Measurements from ENCODE around the gene KRTAP4-8. TPM values are rescaled to one million over a fixed set of nuclear protein-coding genes. Genes with fewer than 3 reads are reported as not detected.
"Not testable (repeated sequence)": the region's sequence is repeated elsewhere in the genome, so short reads cannot be mapped to it uniquely, and the experiment has no call there.

Gene KRTAP4-8
- total RNA-seq, 1 experiment from 2014 or later, result not detected

GRCh38 chr17:41107941-41108450, 10.1 kb upstream of the KRTAP4-8 start:
- Histone ChIP-seq H3F3A (ENCODE audit: insufficient read depth, low read depth) (peaks cover 15% of the 10 kb centered on the region; the same call in 1 of the 2 replicates), H3K36me3 (ENCODE audit: low read depth) (no peaks in the 10 kb centered on the region), H4K20me1 (ENCODE audit: insufficient read depth) (no peaks in the 10 kb centered on the region), H3K4me2 (no peak overlapping the region), H3K4me3 (no peak overlapping the region), H2AFZ (no peak overlapping the region), H3K27ac (no peak overlapping the region), H3K79me2 (ENCODE audit: low read depth) (no peaks in the 10 kb centered on the region), H3K27me3 (ENCODE audit: insufficient read depth, low read depth) (no peaks in the 10 kb centered on the region), H3K9me3 (ENCODE audit: insufficient read depth, low read depth) (peaks cover 13% of the 10 kb centered on the region), H3K9me2 (ENCODE audit: insufficient read depth) (no peaks in the 10 kb centered on the region), H3K4me1 (replicated peaks; ENCODE audit: insufficient read depth) (peaks cover 22% of the 10 kb centered on the region)
- CTCF ChIA-PET, result no interaction called here
- intact Hi-C loops (cut with micrococcal nuclease; ENCODE audit: unreplicated experiment), result no loop called here
- DNase-seq, result no peak
- POLR2A ChIA-PET (ENCODE audit: unreplicated experiment), result no interaction called here
- TF ChIP-seq CTCF (conservative IDR thresholded peaks at IDR 0.05) (no peak), EZH2 (IDR thresholded peaks at IDR 0.05; ENCODE audit: low read depth) (no peak)
- no TSS peak for BruUV-seq (replicated peaks)

- peaks cover 15% of the 10 kb centered on the region; the same call in 1 of the 2 replicates for H3F3A ChIP-seq (ENCODE audit: insufficient read depth, low read depth)
- DNase-seq; H3K27me3 ChIP-seq (ENCODE audit: insufficient read depth, low read depth); H3K9me3 ChIP-seq (ENCODE audit: insufficient read depth, low read depth); H3K36me3 ChIP-seq (ENCODE audit: low read depth); H3K79me2 ChIP-seq (ENCODE audit: low read depth); H2AFZ ChIP-seq; H3K9me2 ChIP-seq (ENCODE audit: insufficient read depth); intact Hi-C loops (cut with micrococcal nuclease; ENCODE audit: unreplicated experiment); H3K4me3 ChIP-seq; CTCF ChIA-PET; POLR2A ChIA-PET (ENCODE audit: unreplicated experiment); H4K20me1 ChIP-seq (ENCODE audit: insufficient read depth); BruUV-seq (replicated peaks): not testable (repeated sequence)
- H3K27ac ChIP-seq, result peak within 1 kb of the TSS; percentile 73
- peaks cover 25% of the 10 kb centered on the region for H3K4me1 ChIP-seq (replicated peaks; ENCODE audit: insufficient read depth)
- H3K4me2 ChIP-seq, result peak within 1 kb of the TSS; percentile 49
Observed at GRCh38 chr17:41105347-41105746, 7.4 kb upstream of the KRTAP4-8 start, which contains the start of gene KRTAP4-9. KRTAP4-9 (plus strand) TSS chr17:41105389; CDS start chr17:41105389, 0 bp downstream.

- H3K36me3 ChIP-seq (ENCODE audit: low read depth); H3K9me2 ChIP-seq (ENCODE audit: insufficient read depth); CTCF ChIA-PET; POLR2A ChIA-PET (ENCODE audit: unreplicated experiment); H3K79me2 ChIP-seq (ENCODE audit: low read depth); H3K27me3 ChIP-seq (ENCODE audit: insufficient read depth, low read depth); BruUV-seq (replicated peaks); H3K4me3 ChIP-seq; H3K9me3 ChIP-seq (ENCODE audit: insufficient read depth, low read depth); H4K20me1 ChIP-seq (ENCODE audit: insufficient read depth); H2AFZ ChIP-seq; intact Hi-C loops (cut with micrococcal nuclease; ENCODE audit: unreplicated experiment): not testable (repeated sequence)
- DNase-seq, result peak in 1 of 2 experiments; percentile 84
- peak overlapping the region; percentile 49 for H3K4me2 ChIP-seq
- H3F3A ChIP-seq (ENCODE audit: insufficient read depth, low read depth), result peaks cover 15% of the 10 kb centered on the region; the same call in 1 of the 2 replicates
- H3K27ac ChIP-seq, result peak overlapping the region; percentile 73
- H3K4me1 ChIP-seq (replicated peaks; ENCODE audit: insufficient read depth), result peaks cover 33% of the 10 kb centered on the region
Observed at GRCh38 chr17:41104386-41105038, 6.6 kb upstream of the KRTAP4-8 start.

GRCh38 chr17:41103896-41104295, 6.0 kb upstream of the KRTAP4-8 start:
- no peak for DNase-seq
- BruUV-seq (replicated peaks), result no TSS peak
- H4K20me1 ChIP-seq (ENCODE audit: insufficient read depth), result no peaks in the 10 kb centered on the region
- H2AFZ ChIP-seq, result no peak overlapping the region
- intact Hi-C loops (cut with micrococcal nuclease; ENCODE audit: unreplicated experiment), result no loop called here
- H3K27me3 ChIP-seq (ENCODE audit: insufficient read depth, low read depth), result no peaks in the 10 kb centered on the region
- no peaks in the 10 kb centered on the region for H3K36me3 ChIP-seq (ENCODE audit: low read depth)
- H3K27ac ChIP-seq, result peak overlapping the region; percentile 64
- no peaks in the 10 kb centered on the region for H3K79me2 ChIP-seq (ENCODE audit: low read depth)
- ChIA-PET POLR2A (ENCODE audit: unreplicated experiment) (no interaction called here), CTCF (no interaction called here)
- H3K9me3 ChIP-seq (ENCODE audit: insufficient read depth, low read depth), result no peaks in the 10 kb centered on the region
- H3K9me2 ChIP-seq (ENCODE audit: insufficient read depth), result no peaks in the 10 kb centered on the region
- peak overlapping the region; percentile 9; the same call in 1 of the 2 replicates for H3K4me2 ChIP-seq
- peaks cover 39% of the 10 kb centered on the region for H3K4me1 ChIP-seq (replicated peaks; ENCODE audit: insufficient read depth)
- peaks cover 20% of the 10 kb centered on the region; the same call in 1 of the 2 replicates for H3F3A ChIP-seq (ENCODE audit: insufficient read depth, low read depth)
- H3K4me3 ChIP-seq, result no peak overlapping the region
- TF ChIP-seq CTCF (conservative IDR thresholded peaks at IDR 0.05) (no peak), EZH2 (IDR thresholded peaks at IDR 0.05; ENCODE audit: low read depth) (no peak)
